HL-60 (cell line): ENCODE results near the gene TRIP10.

Experiments used
- CTCF ChIP-seq: IDR thresholded peaks from one replicate; pipeline ENCODE4 v1.5.1; 2011; ENCODE audit warnings: low read length, control low read depth, inconsistent platforms; ENCODE audit not compliant: insufficient read depth
- POLR2AphosphoS5 ChIP-seq: IDR thresholded peaks from 2 replicates; pipeline ENCODE4 v1.6.1; 2012; ENCODE audit warnings: low read depth
- REST ChIP-seq: IDR thresholded peaks from 2 replicates; pipeline ENCODE4 v1.6.1; 2012; ENCODE audit warnings: low read depth; ENCODE audit not compliant: insufficient replicate concordance

GRCh38 chr19:6693056-6693471 lies 46.4 kb upstream of the TRIP10 start:
- TF ChIP-seq CTCF = no peak
- TF ChIP-seq REST = no peak
- no peak for TF ChIP-seq POLR2AphosphoS5
